ENCODE data around the gene CHD3. TPM values are rescaled to one million over a fixed set of nuclear protein-coding genes. Genes with fewer than 3 reads are reported as not detected.

CHD3 gene
- total RNA-seq, 1 donor from 2014 or later: 30.3 TPM

DNA sequence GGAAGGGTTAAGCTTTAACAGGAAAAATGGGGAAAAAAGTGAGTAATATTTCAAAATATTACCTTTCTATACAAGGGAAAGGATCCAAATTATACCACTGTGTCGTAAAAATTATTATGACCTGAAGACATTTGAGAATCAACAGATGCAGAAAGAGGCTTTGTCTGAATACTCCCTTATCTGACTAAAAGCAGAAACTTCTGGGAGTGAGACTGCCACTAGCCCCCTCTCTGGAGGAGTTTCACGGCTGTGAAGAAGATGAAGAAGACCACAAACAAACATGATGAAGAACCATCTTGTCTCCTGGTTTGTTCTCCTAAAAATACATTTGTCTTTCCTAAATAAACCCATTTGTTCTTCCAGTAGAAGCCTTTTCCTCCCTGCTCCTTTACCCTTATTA, 72.8 kb downstream of the CHD3 start:
- H3K4me3 ChIP-seq (ENCODE audit: low read depth, low read length): no peak overlapping the region
- TF ChIP-seq, protein P1, sequence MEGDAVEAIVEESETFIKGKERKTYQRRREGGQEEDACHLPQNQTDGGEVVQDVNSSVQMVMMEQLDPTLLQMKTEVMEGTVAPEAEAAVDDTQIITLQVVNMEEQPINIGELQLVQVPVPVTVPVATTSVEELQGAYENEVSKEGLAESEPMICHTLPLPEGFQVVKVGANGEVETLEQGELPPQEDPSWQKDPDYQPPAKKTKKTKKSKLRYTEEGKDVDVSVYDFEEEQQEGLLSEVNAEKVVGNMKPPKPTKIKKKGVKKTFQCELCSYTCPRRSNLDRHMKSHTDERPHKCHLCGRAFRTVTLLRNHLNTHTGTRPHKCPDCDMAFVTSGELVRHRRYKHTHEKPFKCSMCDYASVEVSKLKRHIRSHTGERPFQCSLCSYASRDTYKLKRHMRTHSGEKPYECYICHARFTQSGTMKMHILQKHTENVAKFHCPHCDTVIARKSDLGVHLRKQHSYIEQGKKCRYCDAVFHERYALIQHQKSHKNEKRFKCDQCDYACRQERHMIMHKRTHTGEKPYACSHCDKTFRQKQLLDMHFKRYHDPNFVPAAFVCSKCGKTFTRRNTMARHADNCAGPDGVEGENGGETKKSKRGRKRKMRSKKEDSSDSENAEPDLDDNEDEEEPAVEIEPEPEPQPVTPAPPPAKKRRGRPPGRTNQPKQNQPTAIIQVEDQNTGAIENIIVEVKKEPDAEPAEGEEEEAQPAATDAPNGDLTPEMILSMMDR (conservative IDR thresholded peaks at IDR 0.05; ENCODE audit: low read depth, low read length): no peak
- no peak for DNase-seq (ENCODE audit: low read depth)

Other genes starting within 250 kb of the CHD3 start
- not detected in 2 replicates for gene ATP1B2, start 237.9 kb upstream of the CHD3 start, total RNA-seq
- 49.4 and 89.4 TPM in 2 replicates for gene TP53, start 201.3 kb upstream of the CHD3 start, total RNA-seq
- gene WRAP53, start 200.3 kb upstream of the CHD3 start, total RNA-seq: 14.9 and 41.6 TPM in 2 replicates
- 0.94 and 1.7 TPM in 2 replicates for gene EFNB3, start 183.6 kb upstream of the CHD3 start, total RNA-seq
- not detected in 2 replicates for gene DNAH2, start 171.0 kb upstream of the CHD3 start, total RNA-seq
- 1.9 and 2.7 TPM in 2 replicates for gene KDM6B, start 54.6 kb upstream of the CHD3 start, total RNA-seq
- 7.3 and 19.8 TPM in 2 replicates for gene TMEM88, start 33.7 kb upstream of the CHD3 start, total RNA-seq
- 108 and 146 TPM in 2 replicates for gene NAA38, start 31.2 kb upstream of the CHD3 start, total RNA-seq
- gene CYB5D1, start 30.8 kb upstream of the CHD3 start, total RNA-seq: 5.1 and 5.9 TPM in 2 replicates
- gene RNF227, start 27.5 kb downstream of the CHD3 start, total RNA-seq: 0.35 and 0.65 TPM in 2 replicates
- 0.06 and 1.2 TPM in 2 replicates for gene KCNAB3, start 41.1 kb downstream of the CHD3 start, total RNA-seq
- gene TRAPPC1, start 43.2 kb downstream of the CHD3 start, total RNA-seq: 76.1 and 95.3 TPM in 2 replicates
- 26.8 and 44.9 TPM in 2 replicates for gene CNTROB, start 43.4 kb downstream of the CHD3 start, total RNA-seq
- gene GUCY2D, start 113.8 kb downstream of the CHD3 start, total RNA-seq: not detected in 2 replicates
- 0.07 and 1.3 TPM in 2 replicates for gene ALOX15B, start 150.3 kb downstream of the CHD3 start, total RNA-seq
- 0.35 TPM in 1 of 2 replicates, not detected in the other for gene ALOX12B, start 198.9 kb downstream of the CHD3 start, total RNA-seq
- gene ALOXE3, start 229.7 kb downstream of the CHD3 start, total RNA-seq: 0.36 TPM in 1 of 2 replicates, not detected in the other
- 0.35 TPM in 1 of 2 replicates, not detected in the other for gene HES7, start 235.3 kb downstream of the CHD3 start, total RNA-seq

Data from epithelial cell of proximal tubule (primary cell).